HFF-Myc (cell line): ENCODE results near the gene BRSK2.

Experiments used
- DNase-seq: peaks from one replicate; pipeline ENCODE4 v3.0.0-alpha.2; 2011; ENCODE audit warnings: low read depth; ENCODE audit errors: extremely low read depth
- H3K4me3 ChIP-seq: replicated peaks from 2 replicates; pipeline ENCODE4 v1.5.1; 2011; ENCODE audit warnings: low read depth, mild to moderate bottlenecking, control low read depth, low read length
- TF ChIP-seq, protein P1 (sequence below): IDR thresholded peaks from 2 replicates; pipeline ENCODE4 v1.5.1; 2012; ENCODE audit warnings: mild to moderate bottlenecking, low read depth, low read length, control low read depth; ENCODE audit errors: missing control alignments

BRSK2 gene

DNA sequence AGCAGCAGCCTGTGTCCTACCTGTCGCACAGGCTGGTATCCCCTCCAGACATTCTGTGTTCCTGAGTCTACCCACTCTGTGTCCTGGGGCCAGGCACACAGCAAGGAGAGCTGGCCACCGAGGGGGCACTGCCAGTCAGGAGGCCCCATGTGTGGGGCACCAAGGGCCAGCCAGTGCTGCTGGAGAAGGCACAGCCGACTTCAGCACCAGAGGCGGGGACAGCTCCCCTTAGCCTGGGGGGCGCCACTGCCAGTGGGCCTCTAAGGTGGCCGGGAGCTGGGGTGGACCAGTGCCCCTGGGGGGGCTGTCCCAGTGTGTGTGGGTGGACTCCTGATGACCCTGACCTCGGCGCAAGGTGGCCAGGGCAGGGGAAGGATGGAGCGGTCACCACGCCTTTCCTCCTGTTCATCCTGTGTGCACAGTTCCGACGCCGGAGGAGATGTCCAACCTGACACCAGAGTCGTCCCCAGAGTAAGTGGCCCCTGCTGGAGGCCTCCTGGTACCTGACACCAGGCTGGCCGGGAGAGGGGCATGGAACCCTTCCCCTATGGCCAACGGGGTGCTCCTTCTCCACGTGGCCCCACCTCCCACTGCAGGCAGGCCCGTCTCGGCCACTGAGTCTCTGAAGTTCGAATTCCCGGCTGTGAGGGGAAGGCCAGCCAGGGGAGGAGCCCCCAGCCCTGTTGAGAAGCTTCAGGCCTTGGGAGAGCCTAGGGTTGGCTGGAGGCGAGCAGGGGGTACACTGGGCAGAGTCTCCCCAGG is 61.4 kb downstream of the BRSK2 start:
- DNase-seq, result no peak
- no peak overlapping the region for H3K4me3 ChIP-seq
- TF ChIP-seq, protein P1, sequence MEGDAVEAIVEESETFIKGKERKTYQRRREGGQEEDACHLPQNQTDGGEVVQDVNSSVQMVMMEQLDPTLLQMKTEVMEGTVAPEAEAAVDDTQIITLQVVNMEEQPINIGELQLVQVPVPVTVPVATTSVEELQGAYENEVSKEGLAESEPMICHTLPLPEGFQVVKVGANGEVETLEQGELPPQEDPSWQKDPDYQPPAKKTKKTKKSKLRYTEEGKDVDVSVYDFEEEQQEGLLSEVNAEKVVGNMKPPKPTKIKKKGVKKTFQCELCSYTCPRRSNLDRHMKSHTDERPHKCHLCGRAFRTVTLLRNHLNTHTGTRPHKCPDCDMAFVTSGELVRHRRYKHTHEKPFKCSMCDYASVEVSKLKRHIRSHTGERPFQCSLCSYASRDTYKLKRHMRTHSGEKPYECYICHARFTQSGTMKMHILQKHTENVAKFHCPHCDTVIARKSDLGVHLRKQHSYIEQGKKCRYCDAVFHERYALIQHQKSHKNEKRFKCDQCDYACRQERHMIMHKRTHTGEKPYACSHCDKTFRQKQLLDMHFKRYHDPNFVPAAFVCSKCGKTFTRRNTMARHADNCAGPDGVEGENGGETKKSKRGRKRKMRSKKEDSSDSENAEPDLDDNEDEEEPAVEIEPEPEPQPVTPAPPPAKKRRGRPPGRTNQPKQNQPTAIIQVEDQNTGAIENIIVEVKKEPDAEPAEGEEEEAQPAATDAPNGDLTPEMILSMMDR, result no peak

DNA sequence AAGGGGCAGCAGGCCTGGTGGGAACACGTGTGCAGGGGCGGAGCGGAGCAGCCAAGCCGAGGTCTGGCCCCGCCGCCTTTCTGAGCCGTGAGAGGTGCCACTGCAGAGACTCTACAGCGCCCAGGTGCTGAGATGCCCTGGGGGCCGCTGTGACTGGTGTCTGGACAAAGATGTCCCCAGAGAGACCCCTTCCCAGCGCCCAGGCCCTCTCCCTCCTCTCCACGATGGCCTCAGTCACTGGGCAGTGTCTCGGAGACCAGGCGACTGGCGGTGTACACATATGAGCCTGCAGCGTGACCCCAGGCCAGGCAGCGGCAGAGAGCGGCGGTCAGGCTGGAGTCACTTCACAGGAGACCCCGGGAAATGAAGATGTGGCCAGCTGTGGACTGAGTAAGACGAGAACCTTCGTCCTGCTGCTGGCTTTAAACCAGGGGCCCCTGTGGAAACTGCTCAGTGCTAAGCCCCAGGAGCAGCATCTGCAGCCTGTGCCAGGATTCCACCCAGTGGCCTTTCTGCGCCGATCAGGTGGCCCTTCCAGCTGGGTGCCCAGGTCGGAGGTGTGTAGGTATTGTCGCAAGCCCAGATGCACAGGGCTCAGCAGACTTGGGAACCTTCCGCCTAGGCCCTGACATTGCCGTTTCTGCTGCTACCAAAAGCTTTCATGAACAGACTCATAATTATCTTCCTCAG is 62.2 kb downstream of the BRSK2 start:
- no peak for DNase-seq
- H3K4me3 ChIP-seq, result no peak overlapping the region
- TF ChIP-seq, protein P1, result no peak

DNA sequence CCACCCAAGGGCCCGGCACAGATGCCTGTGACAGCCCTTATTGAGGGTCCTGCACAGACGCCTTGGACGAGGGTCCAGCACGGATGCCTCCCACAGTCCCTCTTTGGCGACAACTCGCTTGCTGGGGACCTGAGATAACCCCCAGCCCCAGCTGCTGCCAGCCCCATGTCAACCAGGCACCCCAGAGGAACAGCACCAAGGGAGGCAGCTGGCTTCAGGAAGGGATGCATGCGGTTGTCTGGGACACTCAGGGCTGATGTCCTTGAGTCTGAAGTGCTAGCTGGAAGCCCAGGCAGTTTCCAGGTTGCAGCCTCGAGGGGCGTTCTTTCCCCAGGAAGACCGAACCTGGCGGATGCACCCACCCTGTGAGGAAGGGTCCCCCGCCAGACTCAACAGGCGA is 63.0 kb downstream of the BRSK2 start:
- DNase-seq, result no peak
- TF ChIP-seq, protein P1, result no peak
- H3K4me3 ChIP-seq, result no peak overlapping the region

DNA sequence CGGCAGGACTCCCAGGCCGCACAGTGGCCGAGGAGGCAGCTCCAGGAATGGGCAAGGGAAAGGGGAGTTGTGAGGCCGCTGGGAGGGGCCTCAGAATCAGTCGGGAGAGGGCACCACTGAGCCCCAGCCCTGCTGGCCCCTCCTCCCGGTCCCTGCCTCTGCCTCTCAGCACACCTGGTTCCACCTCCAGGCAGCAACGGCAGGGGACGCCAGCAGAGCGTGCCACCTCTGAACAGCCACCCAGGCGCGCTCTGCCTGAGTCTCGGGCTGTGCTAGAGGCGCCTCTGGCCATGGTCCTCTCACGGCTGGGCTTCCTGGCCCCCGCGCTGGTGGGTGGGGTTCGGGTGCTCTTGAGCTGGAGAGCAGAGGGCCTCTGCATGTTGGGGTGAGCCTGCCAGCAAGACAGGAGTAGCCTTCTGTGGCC is 63.9 kb downstream of the BRSK2 start:
- DNase-seq, result no peak
- TF ChIP-seq, protein P1, result no peak
- no peak overlapping the region for H3K4me3 ChIP-seq

DNA sequence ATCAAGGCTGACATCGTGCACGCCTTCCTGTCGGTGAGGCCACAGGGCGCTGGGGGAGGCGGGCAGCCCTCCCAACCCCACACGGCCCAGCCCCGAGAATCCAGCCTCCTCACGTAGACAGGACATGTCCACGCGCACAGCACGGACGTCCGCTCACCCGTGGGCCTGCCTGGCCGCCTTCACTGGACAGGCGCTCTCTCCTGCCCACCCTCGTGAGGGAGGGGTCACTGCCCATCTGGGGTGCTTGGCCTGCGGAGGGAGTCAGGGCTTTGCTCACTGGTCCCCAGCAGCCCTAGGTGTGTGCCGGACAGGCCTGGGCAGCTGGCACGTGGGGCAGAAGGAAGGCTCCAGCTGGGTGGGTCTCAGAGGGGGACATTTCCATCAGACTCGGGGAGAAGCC is 64.8 kb downstream of the BRSK2 start:
- no peak for DNase-seq
- TF ChIP-seq, protein P1, result no peak
- H3K4me3 ChIP-seq, result no peak overlapping the region

DNA sequence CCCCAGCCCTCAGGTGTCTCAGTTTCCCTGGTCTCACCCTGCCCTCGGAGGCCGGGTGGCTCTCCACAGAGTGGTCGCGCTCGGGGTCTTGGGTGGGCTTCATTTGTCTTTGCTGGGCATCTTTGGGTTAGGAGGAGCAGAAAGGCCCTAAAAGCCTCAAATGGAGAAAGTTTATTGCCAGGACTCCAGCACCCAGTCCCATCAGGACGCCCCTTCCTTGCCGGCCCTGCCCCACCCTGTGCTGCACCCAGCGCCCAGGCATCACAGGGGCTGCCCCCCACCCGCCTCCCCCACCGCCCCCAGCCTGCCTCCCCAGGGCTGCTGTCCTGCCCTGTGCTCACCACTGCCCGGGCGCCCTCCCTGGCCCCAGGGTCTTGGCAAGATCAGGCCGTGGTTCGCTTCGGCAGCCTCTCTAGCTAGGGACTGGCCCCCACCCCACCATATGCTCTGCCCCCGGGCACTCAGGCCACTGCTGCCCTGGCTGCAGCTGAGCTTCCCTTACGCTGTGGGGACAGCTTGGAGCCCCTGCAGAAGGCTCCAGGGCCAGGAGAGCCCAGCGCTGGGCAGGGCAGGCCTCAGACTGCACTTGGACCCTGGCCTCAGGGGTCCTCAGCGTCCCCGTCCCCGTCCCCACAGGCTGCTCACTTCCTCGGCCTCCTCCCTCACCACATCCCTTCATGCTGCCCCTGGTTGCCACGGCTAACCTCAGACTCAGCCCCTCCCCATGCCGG is 65.5 kb downstream of the BRSK2 start:
- no peak for DNase-seq
- TF ChIP-seq, protein P1, result no peak
- H3K4me3 ChIP-seq, result no peak overlapping the region
